Measurements from ENCODE around the gene CACNA2D2.

The CACNA2D2 gene

GRCh38 chr3:50356553-50356952 is 146.9 kb downstream of the CACNA2D2 start:
- Histone ChIP-seq H3K9me2 (ENCODE audit: low read depth, low read length) (no peaks in the 10 kb centered on the region), H3K36me3 (ENCODE audit: insufficient read depth, low read length) (peaks cover 32% of the 10 kb centered on the region; the same call in 1 of the 2 replicates), H3K27ac (ENCODE audit: low read depth, low read length, poor library complexity, severe bottlenecking) (no peak overlapping the region), H3K27me3 (ENCODE audit: insufficient read depth, low read length) (no peaks in the 10 kb centered on the region), H3K9me3 (ENCODE audit: low read length) (no peaks in the 10 kb centered on the region), H3K4me2 (ENCODE audit: low read length) (peak overlapping the region; percentile 67), H3K4me1 (ENCODE audit: insufficient read depth, low read length, severe bottlenecking) (peaks cover 41% of the 10 kb centered on the region), H3K9ac (ENCODE audit: low read length) (peak overlapping the region; percentile 82; the same call in 1 of the 2 replicates), H3F3A (ENCODE audit: insufficient read depth, low read length) (no peaks in the 10 kb centered on the region), H3K4me3 (ENCODE audit: low read depth, low read length, poor library complexity, severe bottlenecking) (peak overlapping the region; percentile 71), H2AFZ (ENCODE audit: low read length) (no peak overlapping the region), H3K79me2 (ENCODE audit: insufficient read depth, low read length) (no peaks in the 10 kb centered on the region), H4K20me1 (ENCODE audit: insufficient read depth, low read length) (no peaks in the 10 kb centered on the region)
- TF ChIP-seq CTCF (IDR thresholded peaks at IDR 0.05; ENCODE audit: low read length) (no peak), EZH2 (IDR thresholded peaks at IDR 0.05; ENCODE audit: borderline replicate concordance, low read length) (no peak)

- H3K9ac ChIP-seq (ENCODE audit: low read length): peak overlapping the region; percentile 29; the same call in 1 of the 2 replicates
- no peaks in the 10 kb centered on the region for H3F3A ChIP-seq (ENCODE audit: insufficient read depth, low read length)
- H3K27ac ChIP-seq (ENCODE audit: low read depth, low read length, poor library complexity, severe bottlenecking): no peak overlapping the region
- H3K4me2 ChIP-seq (ENCODE audit: low read length): peak overlapping the region; percentile 67
- no peaks in the 10 kb centered on the region for H3K27me3 ChIP-seq (ENCODE audit: insufficient read depth, low read length)
- H3K9me2 ChIP-seq (ENCODE audit: low read depth, low read length): no peaks in the 10 kb centered on the region
- peaks cover 46% of the 10 kb centered on the region for H3K4me1 ChIP-seq (ENCODE audit: insufficient read depth, low read length, severe bottlenecking)
- no peaks in the 10 kb centered on the region for H3K79me2 ChIP-seq (ENCODE audit: insufficient read depth, low read length)
- no peak overlapping the region for H2AFZ ChIP-seq (ENCODE audit: low read length)
- peak overlapping the region; percentile 71 for H3K4me3 ChIP-seq (ENCODE audit: low read depth, low read length, poor library complexity, severe bottlenecking)
- H4K20me1 ChIP-seq (ENCODE audit: insufficient read depth, low read length): no peaks in the 10 kb centered on the region
- H3K9me3 ChIP-seq (ENCODE audit: low read length): no peaks in the 10 kb centered on the region
- TF ChIP-seq CTCF (IDR thresholded peaks at IDR 0.05; ENCODE audit: low read length): no peak
- no peak for TF ChIP-seq EZH2 (IDR thresholded peaks at IDR 0.05; ENCODE audit: borderline replicate concordance, low read length)
- H3K36me3 ChIP-seq (ENCODE audit: insufficient read depth, low read length): peaks cover 32% of the 10 kb centered on the region; the same call in 1 of the 2 replicates
Measured at GRCh38 chr3:50355829-50356552, 147.4 kb downstream of the CACNA2D2 start.

- H3K4me3 ChIP-seq (ENCODE audit: low read depth, low read length, poor library complexity, severe bottlenecking): no peak overlapping the region
- H2AFZ ChIP-seq (ENCODE audit: low read length): no peak overlapping the region
- no peaks in the 10 kb centered on the region for H3K9me3 ChIP-seq (ENCODE audit: low read length)
- H3K36me3 ChIP-seq (ENCODE audit: insufficient read depth, low read length): peaks cover 32% of the 10 kb centered on the region; the same call in 1 of the 2 replicates
- no peak overlapping the region for H3K9ac ChIP-seq (ENCODE audit: low read length)
- TF ChIP-seq CTCF (IDR thresholded peaks at IDR 0.05; ENCODE audit: low read length): no peak
- TF ChIP-seq EZH2 (IDR thresholded peaks at IDR 0.05; ENCODE audit: borderline replicate concordance, low read length): no peak
- H3K4me1 ChIP-seq (ENCODE audit: insufficient read depth, low read length, severe bottlenecking): peaks cover 49% of the 10 kb centered on the region
- H3F3A ChIP-seq (ENCODE audit: insufficient read depth, low read length): no peaks in the 10 kb centered on the region
- no peak overlapping the region for H3K27ac ChIP-seq (ENCODE audit: low read depth, low read length, poor library complexity, severe bottlenecking)
- no peak overlapping the region for H3K4me2 ChIP-seq (ENCODE audit: low read length)
- no peaks in the 10 kb centered on the region for H3K9me2 ChIP-seq (ENCODE audit: low read depth, low read length)
- no peaks in the 10 kb centered on the region for H3K27me3 ChIP-seq (ENCODE audit: insufficient read depth, low read length)
- no peaks in the 10 kb centered on the region for H4K20me1 ChIP-seq (ENCODE audit: insufficient read depth, low read length)
- no peaks in the 10 kb centered on the region for H3K79me2 ChIP-seq (ENCODE audit: insufficient read depth, low read length)
Measured at GRCh38 chr3:50354850-50355249, 148.6 kb downstream of the CACNA2D2 start.

Data from OCI-LY1 (cell line).